HG02798 (cell line): Measurements from ENCODE around the gene ABCB9.
A peak's percentile ranks its signal among the peaks of the same experiment; 100 is the strongest.

Experiments used
- ATAC-seq: cut with Tn5 transposase; IDR thresholded peaks from one replicate; pipeline ENCODE4 v1.9.1; 2021; ENCODE audit warnings: mild to moderate bottlenecking; ENCODE audit not compliant: unreplicated experiment, poor library complexity

ABCB9 gene

DNA sequence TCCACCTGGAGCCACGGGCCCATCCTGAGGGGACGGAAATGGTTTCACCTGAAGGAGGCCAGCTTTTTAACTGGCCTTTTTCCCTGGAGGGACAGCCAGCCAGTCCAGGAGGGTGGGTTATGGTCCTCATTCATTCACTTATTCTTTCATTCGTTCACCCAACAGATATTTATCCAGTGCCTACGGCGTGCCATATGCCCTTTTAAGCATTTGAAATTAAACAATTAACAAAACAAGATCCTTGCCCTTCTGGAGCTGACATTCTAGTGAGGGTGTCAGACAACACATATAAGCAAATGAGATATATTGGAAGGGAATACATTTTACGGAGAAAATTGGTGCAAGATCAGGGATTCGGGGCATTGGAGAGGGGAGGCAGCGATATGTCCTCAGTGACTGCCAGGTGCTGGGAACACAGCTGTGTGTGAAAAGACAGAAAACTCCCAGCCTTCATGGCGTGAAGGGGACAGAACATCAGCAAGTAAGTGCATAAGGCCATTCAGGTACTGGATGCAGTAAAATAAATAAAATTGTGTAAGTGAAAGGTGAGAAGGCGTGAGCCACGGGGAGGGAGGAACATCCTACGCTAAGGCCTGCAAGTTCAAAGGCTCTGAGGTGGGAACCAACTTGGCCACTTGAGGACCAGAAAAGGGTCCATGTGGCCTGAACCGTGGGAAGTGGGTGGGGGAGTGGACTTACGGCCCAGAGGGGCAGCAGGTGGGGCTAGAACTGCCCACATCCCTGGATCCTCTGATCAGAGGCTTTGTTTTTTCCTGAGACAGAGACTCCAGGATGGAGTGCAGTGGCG, 684 bp upstream of the ABCB9 start:
- no peak for ATAC-seq

DNA sequence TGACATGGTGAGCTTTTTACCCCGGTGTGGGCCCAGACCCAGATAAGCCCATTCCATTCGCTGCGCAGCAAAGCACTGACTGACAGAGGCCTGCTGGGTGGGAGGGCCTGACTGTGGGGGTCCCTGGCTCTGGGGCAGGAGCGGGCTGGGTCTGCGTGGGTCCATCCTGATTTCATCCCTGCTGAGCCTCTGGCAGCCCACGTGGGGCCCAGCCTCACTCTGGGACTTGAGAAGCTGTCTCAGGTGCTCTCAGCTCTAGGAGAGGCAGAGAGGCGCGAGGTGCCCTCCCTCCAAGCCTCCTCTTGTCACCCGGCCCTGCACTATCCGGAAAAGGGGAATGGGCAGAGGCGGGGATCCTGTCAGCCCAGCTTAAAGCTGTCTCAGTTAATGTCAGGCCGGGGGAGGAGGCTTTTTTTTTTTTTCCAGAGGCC, 927 bp downstream of the ABCB9 start:
- no peak for ATAC-seq

DNA sequence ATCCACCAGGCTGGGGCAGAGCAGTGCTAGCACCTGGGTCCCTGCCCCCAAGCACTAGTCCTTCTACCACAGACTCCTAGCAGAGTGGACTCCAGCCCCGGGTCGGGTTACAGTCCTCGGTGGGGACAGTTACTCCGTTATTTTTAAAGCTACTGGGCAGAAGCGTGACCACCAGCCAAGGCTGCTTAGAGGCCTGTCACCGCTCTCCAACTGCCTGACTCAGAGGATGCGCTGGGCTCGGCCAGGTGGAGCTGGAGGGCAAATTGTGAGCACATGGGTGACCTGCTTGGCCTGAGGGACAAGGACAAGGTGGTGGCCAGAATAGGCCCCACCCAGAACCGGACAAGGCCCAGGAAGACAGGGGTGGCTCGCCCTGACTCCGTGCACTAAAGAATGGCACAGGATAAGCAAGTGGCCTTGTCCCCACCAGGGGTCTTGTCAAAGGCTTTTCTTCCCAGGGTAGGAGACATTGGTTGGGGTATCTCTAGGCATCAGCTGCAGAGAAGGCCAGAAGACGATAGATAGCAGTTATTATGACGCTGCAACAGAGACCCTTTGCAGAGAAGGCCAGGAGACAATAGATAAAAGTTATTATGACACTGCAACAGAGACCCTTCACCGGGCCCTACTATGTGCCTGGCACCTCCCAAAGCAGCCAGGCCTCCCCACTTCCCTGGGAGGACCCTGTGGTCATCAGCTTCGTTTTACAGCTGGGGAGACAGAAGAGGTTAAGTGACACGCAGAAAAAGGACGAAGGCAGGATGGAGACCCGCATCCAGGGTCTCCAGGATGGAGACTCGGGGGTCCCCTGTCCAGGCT, 1.6 kb downstream of the ABCB9 start:
- no peak for ATAC-seq

DNA sequence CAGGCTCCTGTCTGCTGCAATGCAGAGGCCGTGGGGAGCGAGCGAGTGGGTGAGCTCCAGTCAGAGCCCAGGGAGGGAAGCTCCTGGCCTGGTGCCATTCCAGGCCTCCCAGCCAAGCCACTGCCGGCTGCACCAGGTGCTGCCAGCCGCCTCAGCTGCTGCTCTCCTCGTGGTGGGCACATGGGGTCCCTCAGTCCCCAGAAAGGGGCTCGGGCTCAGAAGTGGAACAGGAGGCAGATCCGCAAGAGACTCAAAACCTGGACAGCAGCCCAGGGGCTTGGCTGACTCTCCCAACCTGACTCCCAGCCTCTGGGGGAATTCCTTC, 2.4 kb downstream of the ABCB9 start:
- no peak for ATAC-seq

DNA sequence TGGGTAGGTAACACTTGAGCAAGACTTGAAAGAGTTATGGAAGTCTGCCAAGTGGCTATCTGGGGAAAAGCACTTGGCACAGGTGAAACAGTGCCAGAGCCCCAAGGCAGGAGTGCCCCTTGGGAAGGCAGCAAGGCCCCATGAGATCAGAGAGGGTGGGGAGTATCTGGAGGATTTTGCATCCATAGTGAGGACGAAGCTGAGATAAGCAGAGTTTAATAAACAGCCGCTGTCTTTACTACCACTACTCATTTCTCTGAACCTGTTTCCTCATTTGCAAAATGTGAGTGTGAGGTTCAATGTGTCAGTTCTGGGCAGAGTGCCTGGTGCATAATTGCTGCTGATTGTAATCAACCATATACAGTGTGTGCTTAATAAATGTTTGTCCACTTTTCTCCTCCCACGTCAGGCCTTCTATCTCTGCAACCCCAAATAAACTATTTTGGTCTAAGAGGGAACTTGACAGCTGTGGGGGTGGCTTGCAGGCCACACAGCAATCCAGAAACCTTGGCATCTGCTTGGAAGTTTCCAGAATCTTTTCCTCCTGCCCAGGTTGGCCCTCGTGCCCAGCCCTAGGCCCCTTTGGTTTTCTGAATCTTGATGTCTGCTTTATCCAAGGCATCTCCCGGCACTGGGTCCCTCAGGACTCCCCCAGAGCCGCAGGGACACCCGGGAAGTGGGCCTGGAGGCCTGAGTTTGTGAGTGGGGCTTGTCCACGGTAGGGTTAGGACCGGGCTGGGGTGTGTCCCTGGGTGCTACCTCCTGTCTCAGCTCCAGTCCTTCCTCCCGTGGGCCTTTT, 4.5 kb downstream of the ABCB9 start:
- no peak for ATAC-seq

DNA sequence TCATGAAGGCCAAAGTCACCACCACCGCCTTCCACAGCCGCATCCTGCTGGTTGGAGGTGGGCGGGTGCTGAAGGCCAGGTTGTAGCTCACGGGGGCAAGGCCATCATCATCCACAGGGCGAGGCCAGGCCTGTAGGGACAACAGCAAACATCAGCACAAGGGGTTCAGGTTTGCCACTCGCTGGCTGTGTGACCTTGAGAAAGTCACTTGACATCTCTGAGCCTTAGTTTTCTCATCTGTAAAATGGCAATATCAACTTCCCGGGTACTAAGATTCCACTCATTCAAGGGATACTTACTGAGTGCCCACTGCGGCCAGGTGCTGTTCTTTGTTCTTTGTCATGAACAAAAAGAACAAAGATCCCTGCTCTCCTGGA, 6.1 kb downstream of the ABCB9 start:
- no peak for ATAC-seq

DNA sequence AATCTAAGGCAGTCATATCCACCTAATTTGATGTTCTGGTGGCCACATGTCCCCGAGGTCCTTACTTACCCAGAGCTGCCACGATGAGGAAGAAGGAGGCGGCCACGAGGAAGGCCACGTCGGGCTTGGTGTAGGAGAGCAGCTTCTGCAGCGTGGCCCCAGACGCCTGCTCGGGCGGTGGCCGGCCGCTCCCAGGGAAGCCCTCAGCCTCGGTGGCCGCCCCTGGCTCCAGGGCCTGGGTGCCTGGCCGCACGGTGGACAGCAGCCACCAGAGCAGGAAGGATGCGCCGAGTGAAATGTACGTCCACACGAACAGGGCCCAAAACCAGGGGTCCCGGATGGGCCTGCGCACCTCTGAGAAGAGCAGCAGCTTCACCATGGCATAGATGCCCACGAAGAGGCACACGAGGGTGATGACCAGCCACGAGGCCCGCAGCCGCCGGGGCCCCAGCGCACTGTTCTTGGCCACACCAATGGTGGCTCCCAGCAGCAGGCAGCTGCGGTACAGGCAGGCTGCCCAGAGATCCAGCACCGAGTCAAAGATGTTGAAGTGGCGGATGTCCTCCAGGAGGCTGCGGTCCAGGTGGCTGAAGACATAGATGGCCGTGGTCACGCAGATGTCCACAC, 6.6 kb downstream of the ABCB9 start:
- no peak for ATAC-seq

DNA sequence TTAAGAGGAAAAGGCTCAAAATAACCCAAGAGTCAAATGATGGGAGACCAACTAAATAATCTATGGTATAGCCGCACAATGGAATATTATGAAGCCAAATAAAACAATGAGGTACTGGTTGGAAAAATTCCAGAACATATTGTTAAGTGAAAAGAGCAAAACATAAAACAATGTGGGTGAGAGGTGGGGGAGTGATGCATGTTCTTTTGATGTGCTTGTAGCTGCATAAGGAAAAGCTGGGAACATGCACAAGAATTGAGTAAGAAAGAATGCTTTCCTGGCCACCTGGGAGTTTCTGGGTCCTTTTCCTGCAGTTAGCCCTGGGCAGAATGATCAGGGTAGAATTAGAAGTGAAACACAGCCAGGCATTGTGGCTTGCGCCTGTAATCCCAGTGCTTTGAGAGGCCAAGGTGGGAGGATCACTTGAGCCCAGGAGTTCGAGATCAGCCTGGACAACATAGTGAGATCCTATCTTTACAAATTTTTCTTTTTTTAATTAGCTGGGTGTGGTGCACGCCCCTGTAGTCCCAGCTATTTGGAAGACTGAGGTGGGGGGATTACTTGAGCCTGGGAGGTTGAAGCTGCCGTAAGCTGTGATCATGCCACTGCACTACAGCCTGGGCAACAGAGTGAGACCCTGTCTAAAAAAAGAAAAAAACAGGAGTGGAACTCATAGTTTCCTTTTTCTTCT, 7.9 kb downstream of the ABCB9 start:
- no peak for ATAC-seq

DNA sequence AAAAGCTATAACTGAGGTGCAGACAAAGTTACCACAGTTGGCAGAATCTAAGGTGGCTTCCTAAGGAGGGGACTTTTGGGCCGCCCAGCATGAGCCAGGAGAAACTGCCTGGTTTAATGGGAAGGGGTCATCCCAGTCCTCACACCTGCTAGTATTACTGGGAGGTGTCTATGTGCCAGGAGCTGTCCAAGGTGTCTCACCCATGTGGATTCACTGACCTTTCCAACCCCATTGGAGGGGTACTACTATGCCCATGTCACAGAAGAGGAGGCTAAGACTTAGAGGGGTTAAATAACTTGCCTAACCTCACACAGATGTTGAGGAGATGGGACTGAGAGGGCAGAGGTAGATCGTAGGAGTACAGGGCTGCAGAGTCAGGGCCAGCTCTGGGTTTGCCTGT, 10.2 kb downstream of the ABCB9 start:
- no peak for ATAC-seq

DNA sequence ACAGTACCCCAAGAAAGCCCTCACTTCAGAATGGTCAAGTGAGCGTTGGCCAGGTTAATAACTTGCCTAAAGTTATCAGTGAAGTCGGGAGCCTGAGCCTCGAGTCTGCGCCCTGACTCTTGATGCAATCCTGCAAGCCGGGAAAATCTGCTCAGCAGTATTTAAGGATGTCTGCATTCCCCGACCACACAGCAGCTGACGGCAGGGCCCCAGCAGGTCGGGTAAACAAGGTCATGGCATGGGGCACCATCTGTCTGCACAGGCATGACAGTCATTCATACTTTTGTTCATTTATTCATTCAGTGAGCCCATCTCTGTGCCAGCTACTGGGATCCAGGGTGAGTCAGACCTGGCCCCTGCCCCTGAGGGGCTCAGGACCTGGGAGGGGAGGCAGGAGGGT, 11.1 kb downstream of the ABCB9 start:
- ATAC-seq = no peak

DNA sequence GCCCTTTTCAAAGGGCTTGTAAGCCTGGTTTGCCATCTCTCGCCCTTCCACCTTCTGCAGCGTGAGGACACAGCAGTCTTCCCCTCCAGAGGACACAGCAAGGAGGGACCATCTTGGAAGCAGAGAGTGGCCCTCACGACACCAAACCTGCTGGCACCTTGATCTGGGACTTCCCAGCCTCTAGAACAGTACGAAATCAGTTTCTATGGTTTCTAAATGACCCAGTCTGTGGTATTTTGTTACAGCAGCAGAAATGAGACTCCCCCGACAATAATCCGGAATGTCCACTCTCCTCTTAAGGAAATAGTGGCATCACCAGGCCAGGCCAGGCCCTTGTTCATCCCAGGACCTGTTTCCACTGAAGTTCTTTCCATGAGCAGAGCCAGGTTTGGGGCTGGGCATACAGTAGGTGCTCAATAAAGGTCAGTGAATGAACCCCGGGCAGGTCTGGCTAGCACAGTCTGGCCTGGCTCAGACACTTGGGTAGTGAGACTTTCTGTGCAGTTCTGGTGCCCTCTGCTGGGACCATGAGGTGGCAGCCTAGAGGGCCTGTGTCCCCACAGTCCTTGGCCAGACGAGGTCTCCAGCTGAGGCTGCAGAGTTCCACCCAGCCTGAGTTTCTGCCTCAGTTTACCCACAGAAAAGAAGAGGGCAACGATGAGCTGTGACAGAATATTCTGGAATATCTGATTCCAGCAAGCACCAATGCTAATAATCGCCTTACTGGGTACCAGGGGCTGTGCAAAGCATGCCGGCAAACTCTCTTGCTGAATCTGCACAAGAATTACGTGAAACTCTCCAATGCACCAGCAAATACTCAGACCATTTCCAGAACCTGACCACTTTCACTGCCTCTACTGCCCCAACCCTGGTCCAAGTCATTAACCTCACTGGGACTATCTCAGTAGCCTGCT, 14.0 kb downstream of the ABCB9 start:
- peak; percentile 68 for ATAC-seq

DNA sequence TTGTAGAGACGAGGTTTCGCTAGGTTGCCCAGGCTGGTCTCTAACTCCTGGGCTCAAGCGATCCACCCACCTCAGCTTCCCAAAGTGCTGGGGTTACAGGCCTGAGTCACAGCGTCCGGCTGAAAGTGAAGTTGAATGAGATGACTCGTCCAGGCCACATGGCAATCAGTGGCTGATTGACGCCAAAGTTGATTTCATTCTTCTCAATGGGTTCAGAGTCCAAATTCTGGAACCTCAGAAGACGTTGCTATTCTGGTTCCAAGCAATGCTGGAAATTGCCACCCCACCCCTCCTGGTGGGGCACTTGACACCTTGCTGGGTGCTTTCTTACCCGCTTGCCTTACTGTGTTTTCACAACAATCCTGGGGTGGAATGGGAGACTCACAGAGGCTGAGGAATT, 14.9 kb downstream of the ABCB9 start:
- no peak for ATAC-seq

DNA sequence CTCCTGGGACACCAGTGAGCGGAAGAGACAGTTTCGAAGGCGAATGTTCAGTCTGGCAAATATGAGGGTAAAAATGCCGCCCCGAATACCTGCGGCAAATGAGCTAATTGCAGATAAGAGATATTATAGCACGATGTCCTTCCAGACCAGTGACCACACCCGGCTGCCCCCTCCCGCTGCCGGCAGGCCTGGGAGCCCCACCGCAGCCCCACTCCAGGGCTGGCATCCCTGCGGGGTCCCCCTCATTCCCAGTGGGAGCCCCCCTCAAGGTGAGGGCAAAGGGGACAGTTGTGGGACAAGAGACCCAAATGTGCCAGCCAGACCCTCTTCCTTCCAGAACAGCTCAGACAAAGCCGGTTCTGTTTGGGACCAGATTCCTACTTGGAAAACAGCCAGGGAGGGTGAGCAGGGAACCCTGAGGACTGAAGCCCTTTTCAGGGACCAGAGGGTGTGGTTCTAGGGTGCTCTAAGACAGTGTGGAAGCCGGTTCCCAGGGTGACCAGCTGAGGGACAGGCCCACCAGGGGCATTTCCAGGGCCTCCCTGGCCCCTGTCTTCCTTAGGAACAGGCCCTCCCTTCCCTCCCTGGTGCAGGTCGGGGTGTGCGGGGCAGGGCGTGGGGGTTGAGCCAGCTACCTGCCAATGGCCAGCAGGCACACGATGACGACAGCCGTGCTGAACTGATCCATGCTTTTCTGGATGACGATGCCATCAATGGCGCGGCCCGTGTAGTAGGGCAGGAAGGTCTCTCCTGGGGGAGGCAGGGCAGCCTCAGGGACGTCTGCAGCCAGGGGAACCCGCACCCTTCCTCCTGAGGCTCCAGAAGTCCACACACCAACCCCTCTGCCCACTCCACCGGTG, 16.2 kb downstream of the ABCB9 start:
- ATAC-seq = no peak

DNA sequence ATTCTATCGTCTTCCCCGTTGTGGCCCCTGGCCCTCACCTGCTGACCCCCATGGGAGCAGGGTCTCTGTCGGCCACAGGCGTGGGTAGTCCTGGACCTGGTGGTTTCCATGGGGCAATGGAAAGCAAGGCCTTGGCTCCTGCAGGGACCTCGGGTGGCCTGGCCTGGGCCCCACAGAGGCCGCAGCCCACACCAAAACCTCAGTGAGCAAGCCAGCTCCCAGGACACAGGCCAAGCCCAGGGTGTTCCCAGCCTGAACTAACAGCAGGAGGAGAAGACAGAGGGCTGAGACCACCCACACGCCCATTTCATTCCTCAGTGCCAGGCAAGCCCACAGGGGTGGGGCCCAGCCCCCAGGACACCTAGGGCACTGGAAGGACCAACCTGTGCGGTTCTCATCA, 16.9 kb downstream of the ABCB9 start:
- no peak for ATAC-seq

DNA sequence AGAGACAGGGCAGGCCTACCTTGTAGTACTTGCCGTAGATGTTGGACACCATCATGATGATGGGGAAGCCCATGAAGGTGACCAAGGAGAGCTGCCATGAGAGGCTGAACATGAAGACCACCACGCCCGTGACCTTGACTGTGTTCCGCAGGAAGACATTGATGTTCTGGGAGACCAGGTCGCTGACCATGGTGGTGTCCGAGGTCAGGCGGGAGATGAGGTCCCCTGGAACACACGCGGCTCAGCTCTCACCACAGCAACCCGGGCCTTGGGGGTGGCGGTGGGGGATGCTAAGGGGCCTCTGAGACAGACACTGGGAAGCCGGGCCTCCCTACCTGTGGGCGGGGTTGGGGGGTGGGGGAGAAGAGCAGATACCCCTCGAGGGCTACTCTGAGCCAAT, 17.7 kb downstream of the ABCB9 start:
- no peak for ATAC-seq

DNA sequence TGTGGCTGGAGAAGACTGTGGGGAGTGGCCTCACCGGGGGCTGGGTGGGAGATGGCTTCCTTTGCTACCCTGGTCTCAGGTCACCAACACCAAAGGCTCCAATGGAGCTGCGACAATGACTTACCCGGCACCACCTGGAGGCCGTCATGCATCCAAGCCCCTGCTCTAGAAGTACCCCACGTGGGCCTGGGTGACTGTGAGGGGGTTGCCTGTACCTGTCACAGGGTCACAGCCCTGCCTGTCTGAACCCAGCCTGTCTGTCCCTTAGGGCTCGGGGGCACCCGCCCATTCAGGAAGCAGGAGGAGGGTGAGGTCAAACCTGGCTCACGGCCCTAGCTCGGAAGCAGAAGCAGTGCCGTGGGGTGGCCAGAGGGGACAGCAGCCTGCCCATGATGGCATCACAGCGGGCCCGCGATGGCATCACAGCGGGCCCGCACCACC, 18.9 kb downstream of the ABCB9 start:
- ATAC-seq = no peak

DNA sequence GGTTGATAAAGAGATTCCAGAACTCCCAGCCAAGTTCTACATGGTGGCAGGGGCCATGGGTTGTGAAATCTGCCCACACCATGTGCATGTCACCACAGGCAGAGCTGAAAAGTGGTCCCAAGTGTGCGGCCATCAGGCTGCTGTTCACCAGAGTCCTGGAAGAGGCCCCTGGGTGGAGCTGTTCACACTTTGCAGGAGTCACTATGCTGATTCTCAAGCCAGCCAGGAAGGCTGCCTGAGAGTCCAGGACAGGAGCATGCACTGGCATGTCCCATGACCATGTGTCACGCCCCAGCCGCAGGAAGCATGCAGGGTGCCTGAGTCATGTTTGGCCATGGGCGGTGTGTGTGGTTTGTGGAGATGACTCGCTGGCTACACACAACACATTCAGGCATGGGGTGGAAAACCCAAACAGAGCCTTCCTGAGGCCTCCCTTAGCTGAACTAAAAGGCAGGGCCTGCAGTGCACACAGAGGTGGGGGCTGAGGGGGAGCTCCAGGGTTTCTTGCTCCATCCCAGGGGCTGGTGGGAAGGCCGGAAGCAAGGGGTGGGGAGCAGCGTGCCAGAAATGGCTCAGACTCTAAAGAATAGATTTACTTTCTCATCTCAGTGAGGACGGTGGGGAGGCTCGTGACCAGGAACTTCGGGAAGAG, 19.4 kb downstream of the ABCB9 start:
- peak; percentile 68 for ATAC-seq
